B cell (primary cell): Measurements from ENCODE around the gene RHOV. TPM values are rescaled to one million over a fixed set of nuclear protein-coding genes. Genes with fewer than 3 reads are reported as not detected.
A peak's percentile ranks its signal among the peaks of the same experiment; 100 is the strongest.

Source experiments
- ATAC-seq: fragments of 200-7000 bp; cut with Tn5 transposase; one replicate; pipeline ENCODE4 v1.10.0; 2021; ENCODE audit warnings: low read depth, mild to moderate bottlenecking, moderate number of reproducible peaks, moderate library complexity
- CTCF ChIA-PET: fragments of 350-600 bp; sonication (Branson Sonifier 250); formaldehyde crosslinking; loops from one replicate; lab custom pipeline; 2021; ENCODE audit warnings: antibody characterized with exemption, inconsistent platforms; lab: Charles Lee
- POLR2A ChIA-PET: fragments of 350-600 bp; sonication (Branson Sonifier 250); formaldehyde crosslinking; loops from one replicate; lab custom pipeline; 2021; ENCODE audit warnings: antibody characterized with exemption; lab: Charles Lee
- DNase-seq: peaks from one replicate; pipeline ENCODE4 v3.0.0; 2013
- H2AFZ ChIP-seq: 2 replicates; pipeline ENCODE4 v1.6.1; 2012; ENCODE audit warnings: mild to moderate bottlenecking, low read depth, low read length; ENCODE audit not compliant: insufficient read depth, poor library complexity, severe bottlenecking
- H3K27ac ChIP-seq, 2 donors: 1 replicate in 1 of 2; 2 replicates in 1 of 2; pipeline ENCODE4 v1.5.1; 2012 to 2013; ENCODE audit warnings: low read length in 2 of 2, mild to moderate bottlenecking in 2 of 2, moderate library complexity in 1 of 2
- H3K27me3 ChIP-seq, 4 experiments: fragments of 200-600 bp in 1 of 4; sonication (generic) in 1 of 4; replicated peaks in 1 of 4; 1 replicate in 2 of 4; 2 replicates in 2 of 4; pipeline versions ENCODE4 v1.6.1 to v1.7.0; 2013 to 2016; ENCODE audit warnings: low read length in 3 of 4, mild to moderate bottlenecking in 2 of 4, mixed read lengths in 1 of 4, moderate library complexity in 1 of 4; ENCODE audit not compliant: insufficient read depth in 4 of 4, control insufficient read depth in 3 of 4; ENCODE audit errors: control extremely low read depth in 1 of 4
- H3K36me3 ChIP-seq, 2 experiments: replicated peaks in 1 of 2; 1 replicate in 1 of 2; 2 replicates in 1 of 2; pipeline versions ENCODE4 v1.6.1 to v1.7.1; 2013; ENCODE audit warnings: low read length in 1 of 2; ENCODE audit not compliant: insufficient read depth in 2 of 2, control insufficient read depth in 1 of 2; ENCODE audit errors: control extremely low read depth in 1 of 2, extremely low read depth in 1 of 2
- H3K4me1 ChIP-seq, 2 donors: fragments of 200-600 bp in 1 of 2; sonication (generic) in 1 of 2; 1 replicate in 1 of 2; 2 replicates in 1 of 2; pipeline versions ENCODE4 v1.5.1 to v1.6.1; 2013 to 2017; ENCODE audit warnings: low read length in 2 of 2; ENCODE audit not compliant: control insufficient read depth in 2 of 2, insufficient read depth in 2 of 2
- H3K4me2 ChIP-seq: replicated peaks from 2 replicates; pipeline ENCODE3; 2012; ENCODE audit warnings: mild to moderate bottlenecking, low read depth, low read length; ENCODE audit not compliant: poor library complexity, severe bottlenecking
- H3K4me3 ChIP-seq, 5 experiments: fragments of 200-600 bp in 1 of 5; sonication (generic) in 1 of 5; 1 replicate in 3 of 5; 2 replicates in 2 of 5; pipeline versions ENCODE4 v1.5.1 to v1.7.0; 2011 to 2016; ENCODE audit warnings: low read length in 4 of 5, mild to moderate bottlenecking in 4 of 5, low read depth in 2 of 5, control low read depth in 1 of 5, moderate library complexity in 1 of 5; ENCODE audit not compliant: insufficient read depth in 1 of 5; ENCODE audit errors: control extremely low read depth in 1 of 5, extremely low read depth in 1 of 5
- H3K79me2 ChIP-seq: fragments of 200-600 bp; sonication (generic); one replicate; pipeline ENCODE4 v1.6.0; 2016; ENCODE audit warnings: low read length; ENCODE audit not compliant: control insufficient read depth, insufficient read depth
- H3K9ac ChIP-seq: fragments of 200-600 bp; sonication (generic); 2 replicates; pipeline ENCODE4 v1.6.1; 2017; ENCODE audit warnings: mild to moderate bottlenecking, low read length, moderate library complexity
- H3K9me3 ChIP-seq, 3 donors: one replicate each; pipeline versions ENCODE4 v1.6.1 to v1.7.1; 2013; ENCODE audit warnings: low read length in 2 of 3; ENCODE audit not compliant: control insufficient read depth in 2 of 3, insufficient read depth in 1 of 3; ENCODE audit errors: control extremely low read depth in 1 of 3
- H4K20me1 ChIP-seq: 2 replicates; pipeline ENCODE4 v1.6.0; 2012; ENCODE audit warnings: mild to moderate bottlenecking, low read length; ENCODE audit not compliant: insufficient read depth, control insufficient read depth, poor library complexity, severe bottlenecking
- H3K27ac Mint-ChIP-seq: one replicate; pipeline ENCODE4 v1.8.0; 2021; ENCODE audit warnings: mixed read lengths
- H3K27me3 Mint-ChIP-seq: one replicate; pipeline ENCODE4 v1.8.0; 2021; ENCODE audit warnings: mixed read lengths
- H3K4me1 Mint-ChIP-seq: one replicate; pipeline ENCODE4 v1.8.0; 2021; ENCODE audit warnings: mixed read lengths
- H3K4me3 Mint-ChIP-seq: one replicate; pipeline ENCODE4 v1.8.0; 2021; ENCODE audit warnings: mixed read lengths
- H3K9me3 Mint-ChIP-seq: one replicate; pipeline ENCODE4 v1.8.0; 2022; ENCODE audit warnings: mixed read lengths; ENCODE audit not compliant: insufficient read depth
- CTCF ChIP-seq: fragments of 200-600 bp; IDR thresholded peaks from one replicate; pipeline ENCODE4 v1.8.0; 2022; ENCODE audit warnings: antibody characterized with exemption, mild to moderate bottlenecking
- EZH2 ChIP-seq: IDR thresholded peaks from 2 replicates; pipeline ENCODE4 v1.6.1; 2012; ENCODE audit warnings: borderline replicate concordance, low read depth, mild to moderate bottlenecking, moderate library complexity, low read length; ENCODE audit not compliant: insufficient read depth, poor library complexity, severe bottlenecking
- WGBS: methylation state at CpG from one replicate; pipeline ENCODE4 v1.1.5; 2013; ENCODE audit warnings: missing lambda C conversion rate; ENCODE audit not compliant: insufficient coverage; 5-methylcytosine and 5-hydroxymethylcytosine counted together
- intact Hi-C: fragments of 100-400 bp; cut with micrococcal nuclease; formaldehyde crosslinking; loops from one replicate; pipeline ENCODE4 v1.10.0; 2022
- polyA plus RNA-seq: library from polyadenylated mRNA; depleted of rRNA; stranded (reverse); fragments of >200 nt; gene quantifications from 2 replicates; pipeline ENCODE4 v1.2.3, GENCODE V29; 2012
- total RNA-seq, 2 donors: library from RNA; stranded (reverse); fragments of 120-200 nt in 1 of 2; gene quantifications; 1 replicate in 1 of 2; 2 replicates in 1 of 2; pipeline versions ENCODE4 v1.2.3 to v1.2.4, GENCODE V29; 2013 to 2022

The RHOV gene
- total and polyA plus RNA-seq, 2 donors (not counting 1 experiment from before 2014, with no cell fraction given), result 0.54 TPM; not detected in 1

- no peak for TF ChIP-seq EZH2
- TF ChIP-seq CTCF, result peak; percentile 98
- Histone ChIP-seq H3K36me3 (peaks cover 0 to 13% of the 10 kb centered on the region in 2 experiments), H3K4me2 (peak overlapping the region; percentile 98), H3K79me2 (no peaks in the 10 kb centered on the region), H3K9ac (peak overlapping the region; percentile 86), H3K4me3 (peak overlapping the region; percentile 46 to 95 (median 83)), H2AFZ (peak overlapping the region; percentile 73), H3K27ac (peak overlapping the region; percentile 98 to 99), H3K27me3 (no peaks in the 10 kb centered on the region), H4K20me1 (peaks cover 6% of the 10 kb centered on the region), H3K4me1 (peaks cover 30 to 60% of the 10 kb centered on the region in 2 donors), H3K9me3 (no peaks in the 10 kb centered on the region)
- ATAC-seq (peak; percentile 77), DNase-seq (peak; percentile 93)
- peak overlapping the region; percentile 93 for H3K4me3 Mint-ChIP-seq
- no peaks in the 10 kb centered on the region for H3K27me3 Mint-ChIP-seq
- ChIA-PET CTCF (interaction anchor here (0.7 to 9.5 kb wide), 29 partner anchors 9 to 905 kb away, joined by 3 to 176 read pairs (median 4); partner anchors contain the start of genes CHAC1, CHP1, DLL4 and INO80), POLR2A (interaction anchor here (0.5 to 3.5 kb wide), 9 partner anchors 11 to 325 kb away, joined by 3 to 29 read pairs (median 7); partner anchors contain the start of genes CHP1, DLL4, EXD1 and INO80)
- 2% methylated on average over 32 of the region's 36 CpGs for WGBS
- peak overlapping the region; percentile 98 for H3K27ac Mint-ChIP-seq
- intact Hi-C loops, result loop anchor here (1.0 to 10.0 kb wide), 10 partner anchors 35 to 988 kb away; partner anchors contain the start of genes CHAC1, CHP1, EXD1 and MGA
- H3K4me1 Mint-ChIP-seq, result peaks cover 48% of the 10 kb centered on the region
- no peaks in the 10 kb centered on the region for H3K9me3 Mint-ChIP-seq
These were observed 32.3 kb upstream of the RHOV start for GRCh38 chr15:40906091-40906990.
